GM23338 (cell line): ENCODE results near the gene SERPINA3. TPM values are rescaled to one million over a fixed set of nuclear protein-coding genes. Genes with fewer than 3 reads are reported as not detected.

Experiments
- ATAC-seq: fragments of 200-7000 bp; cut with Tn5 transposase; 3 replicates; pipeline ENCODE4 v1.9.1; 2020
- DNase-seq: peaks from one replicate; pipeline ENCODE4 v3.0.0-alpha.2; 2015; ENCODE audit warnings: low spot score
- H2AFZ ChIP-seq: fragments of 200-600 bp; sonication (generic); 2 replicates; pipeline ENCODE4 v1.8.0; 2016; ENCODE audit warnings: antibody characterized with exemption, mild to moderate bottlenecking, moderate library complexity
- H3F3A ChIP-seq: fragments of 200-600 bp; sonication (generic); replicated peaks from 2 replicates; pipeline ENCODE4 v1.8.0; 2017; ENCODE audit warnings: antibody characterized with exemption, mixed run types, low read depth
- H3K27ac ChIP-seq: fragments of 200-600 bp; sonication (generic); 2 replicates; pipeline ENCODE4 v1.6.1; 2016; ENCODE audit warnings: low read depth
- H3K27me3 ChIP-seq: fragments of 200-600 bp; sonication (generic); 2 replicates; pipeline ENCODE4 v1.8.0; 2016; ENCODE audit warnings: mild to moderate bottlenecking, mixed run types, moderate library complexity; ENCODE audit not compliant: insufficient read depth
- H3K36me3 ChIP-seq: fragments of 200-600 bp; sonication (generic); 2 replicates; pipeline ENCODE4 v1.8.0; 2016; ENCODE audit warnings: mild to moderate bottlenecking; ENCODE audit not compliant: insufficient read depth
- H3K4me1 ChIP-seq: fragments of 200-600 bp; sonication (generic); 2 replicates; pipeline ENCODE4 v1.8.0; 2016; ENCODE audit warnings: mild to moderate bottlenecking, moderate library complexity; ENCODE audit not compliant: insufficient read depth
- H3K4me2 ChIP-seq: fragments of 200-600 bp; sonication (generic); 2 replicates; pipeline ENCODE4 v1.7.1; 2017; ENCODE audit warnings: mixed run types
- H3K4me3 ChIP-seq: fragments of 200-600 bp; sonication (generic); 2 replicates; pipeline ENCODE4 v1.6.1; 2016; ENCODE audit warnings: mixed run types
- H3K79me2 ChIP-seq: fragments of 200-600 bp; sonication (generic); replicated peaks from 2 replicates; pipeline ENCODE4 v1.8.0; 2017; ENCODE audit warnings: mild to moderate bottlenecking; ENCODE audit not compliant: insufficient read depth
- H3K9me2 ChIP-seq: fragments of 200-600 bp; sonication (generic); 2 replicates; pipeline ENCODE4 v1.8.0; 2017; ENCODE audit not compliant: insufficient read depth
- H4K20me1 ChIP-seq: fragments of 200-600 bp; sonication (generic); replicated peaks from 2 replicates; pipeline ENCODE4 v1.8.0; 2017; ENCODE audit warnings: mild to moderate bottlenecking; ENCODE audit not compliant: insufficient read depth
- H3K27ac Mint-ChIP-seq: 2 replicates; pipeline ENCODE4 v1.8.0; 2020; ENCODE audit warnings: inconsistent platforms, mild to moderate bottlenecking, moderate library complexity, mixed read lengths
- H3K27me3 Mint-ChIP-seq: 3 replicates; pipeline ENCODE4 v1.8.0; 2022; ENCODE audit warnings: low read depth, mild to moderate bottlenecking, moderate library complexity, mixed read lengths, inconsistent platforms; ENCODE audit not compliant: insufficient read depth, poor library complexity
- H3K36me3 Mint-ChIP-seq: 3 replicates; pipeline ENCODE4 v1.8.0; 2021; ENCODE audit warnings: low read depth, mild to moderate bottlenecking, inconsistent platforms, moderate library complexity, mixed read lengths
- H3K4me1 Mint-ChIP-seq: 3 replicates; pipeline ENCODE4 v1.8.0; 2020; ENCODE audit warnings: mild to moderate bottlenecking, inconsistent platforms, mixed read lengths
- H3K4me3 Mint-ChIP-seq: 3 replicates; pipeline ENCODE4 v1.8.0; 2021; ENCODE audit warnings: moderate library complexity, mild to moderate bottlenecking, inconsistent platforms, mixed read lengths
- H3K9me3 Mint-ChIP-seq: 3 replicates; pipeline ENCODE4 v1.8.0; 2020; ENCODE audit warnings: moderate library complexity, mild to moderate bottlenecking, inconsistent platforms, mixed read lengths
- CREB1 ChIP-seq: fragments of 250-450 bp; sonication (Bioruptor Pico); IDR thresholded peaks from 2 replicates; pipeline ENCODE4 v1.5.0; 2020; ENCODE audit warnings: low read depth, mild to moderate bottlenecking, moderate library complexity
- CTCF ChIP-seq, 2 experiments: fragments of 200-600 bp in 1 of 2; sonication (generic) in 1 of 2; conservative IDR thresholded peaks; 2 replicates each; pipeline versions ENCODE4 v1.5.1 to v1.6.1; 2016 to 2017; ENCODE audit warnings: antibody characterized with exemption in 2 of 2, low read depth in 2 of 2, mild to moderate bottlenecking in 2 of 2, moderate library complexity in 1 of 2
- EZH2 ChIP-seq: fragments of 200-600 bp; sonication (generic); IDR thresholded peaks from one replicate; pipeline ENCODE4 v1.8.0; 2017; ENCODE audit warnings: antibody characterized with exemption, mild to moderate bottlenecking, low read depth; ENCODE audit not compliant: unreplicated experiment
- EZH2phosphoT487 ChIP-seq: fragments of 200-600 bp; sonication (generic); IDR thresholded peaks from one replicate; pipeline ENCODE4 v1.8.1; 2018; ENCODE audit warnings: antibody characterized with exemption; ENCODE audit not compliant: unreplicated experiment
- JUNB ChIP-seq: IDR thresholded peaks from one replicate; pipeline ENCODE4 v1.6.1; 2016; ENCODE audit warnings: antibody characterized with exemption; ENCODE audit not compliant: unreplicated experiment
- NANOG ChIP-seq: IDR thresholded peaks from 2 replicates; pipeline ENCODE4 v1.6.1; 2016; ENCODE audit warnings: antibody characterized with exemption, borderline replicate concordance
- POLR2AphosphoS5 ChIP-seq: IDR thresholded peaks from 2 replicates; pipeline ENCODE4 v1.6.1; 2016; ENCODE audit warnings: antibody characterized with exemption, low read depth
- REST ChIP-seq: IDR thresholded peaks from one replicate; pipeline ENCODE4 v1.6.1; 2018; ENCODE audit warnings: antibody characterized with exemption; ENCODE audit not compliant: unreplicated experiment
- STAT1 ChIP-seq: IDR thresholded peaks from one replicate; pipeline ENCODE4 v1.6.1; 2016; ENCODE audit warnings: antibody characterized with exemption; ENCODE audit not compliant: unreplicated experiment
- ZNF114 ChIP-seq: fragments of 250-450 bp; sonication (Bioruptor Pico); IDR thresholded peaks from 2 replicates; pipeline ENCODE4 v1.5.0; 2020; ENCODE audit warnings: mild to moderate bottlenecking, moderate library complexity
- ZNF331 ChIP-seq: fragments of 250-450 bp; sonication (Bioruptor Pico); IDR thresholded peaks from 2 replicates; pipeline ENCODE4 v1.5.0; 2020; ENCODE audit warnings: low read depth, mild to moderate bottlenecking, moderate library complexity
- polyA plus RNA-seq: library from polyadenylated mRNA; unstranded; fragments of >200 nt; fragmentation: Nextera tagmentation; extraction: Ambion mirVana; gene quantifications from 2 replicates; pipeline ENCODE4 v1.2.1, GENCODE V29; 2016
- total RNA-seq: library from RNA; depleted of rRNA; stranded (reverse); fragments of >200 nt; shearing (Covaris generic); gene quantifications from 2 replicates; pipeline ENCODE4 v1.2.3, GENCODE V29; 2014
- TF ChIP-seq, protein P1 (sequence below): IDR thresholded peaks from 2 replicates; pipeline ENCODE4 v1.6.1; 2016; ENCODE audit warnings: antibody characterized with exemption
- TF ChIP-seq, protein P2 (sequence below): fragments of 250-450 bp; sonication (Bioruptor Pico); IDR thresholded peaks from 2 replicates; pipeline ENCODE4 v1.5.0; 2020; ENCODE audit warnings: mild to moderate bottlenecking, moderate library complexity

The SERPINA3 gene
- total and polyA plus RNA-seq, 2 experiments from 2014 or later = not detected

DNA sequence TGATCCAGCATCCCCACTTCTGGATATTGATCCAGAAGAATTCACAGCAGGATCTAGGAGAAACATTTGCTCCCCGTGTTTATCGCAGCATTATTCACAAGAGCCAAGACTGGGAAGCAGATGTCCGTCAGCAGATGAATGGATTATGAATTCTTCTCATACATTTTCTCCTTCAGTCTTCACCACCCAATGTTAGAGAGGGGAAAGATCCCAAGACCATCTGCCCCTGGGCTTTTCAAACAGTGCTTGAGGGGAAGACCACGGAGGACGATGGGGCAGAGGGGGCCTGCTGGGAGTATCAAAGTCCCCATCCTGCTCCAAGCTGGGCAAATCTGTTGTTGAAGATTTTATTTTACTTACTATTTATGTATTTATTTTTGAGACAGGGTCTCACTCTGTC lies 41.1 kb downstream of the SERPINA3 start:
- Histone ChIP-seq H3K27ac (no peak overlapping the region), H3K4me1 (no peaks in the 10 kb centered on the region), H3F3A (no peaks in the 10 kb centered on the region), H4K20me1 (no peaks in the 10 kb centered on the region), H3K27me3 (no peaks in the 10 kb centered on the region), H3K4me3 (no peak overlapping the region), H3K4me2 (no peak overlapping the region), H2AFZ (no peak overlapping the region), H3K79me2 (no peaks in the 10 kb centered on the region), H3K9me2 (no peaks in the 10 kb centered on the region), H3K36me3 (no peaks in the 10 kb centered on the region)
- Mint-ChIP-seq H3K4me3 (no peak overlapping the region), H3K27ac (no peak overlapping the region), H3K9me3 (peaks cover 7% of the 10 kb centered on the region; the same call in 2 of the 3 replicates), H3K36me3 (no peaks in the 10 kb centered on the region), H3K4me1 (no peaks in the 10 kb centered on the region), H3K27me3 (no peaks in the 10 kb centered on the region)
- TF ChIP-seq, protein P1, sequence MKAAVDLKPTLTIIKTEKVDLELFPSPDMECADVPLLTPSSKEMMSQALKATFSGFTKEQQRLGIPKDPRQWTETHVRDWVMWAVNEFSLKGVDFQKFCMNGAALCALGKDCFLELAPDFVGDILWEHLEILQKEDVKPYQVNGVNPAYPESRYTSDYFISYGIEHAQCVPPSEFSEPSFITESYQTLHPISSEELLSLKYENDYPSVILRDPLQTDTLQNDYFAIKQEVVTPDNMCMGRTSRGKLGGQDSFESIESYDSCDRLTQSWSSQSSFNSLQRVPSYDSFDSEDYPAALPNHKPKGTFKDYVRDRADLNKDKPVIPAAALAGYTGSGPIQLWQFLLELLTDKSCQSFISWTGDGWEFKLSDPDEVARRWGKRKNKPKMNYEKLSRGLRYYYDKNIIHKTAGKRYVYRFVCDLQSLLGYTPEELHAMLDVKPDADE = no peak
- TF ChIP-seq EZH2 (no peak), REST (no peak), POLR2AphosphoS5 (no peak), ZNF331 (no peak), JUNB (no peak), CREB1 (no peak), ZNF114 (CRISPR knock-in tag) (no peak), STAT1 (no peak), EZH2phosphoT487 (no peak), NANOG (no peak), CTCF (conservative IDR thresholded peaks at IDR 0.05; ENCODE audit: low read depth in 2 of 2) (no peak)
- TF ChIP-seq, protein P2, sequence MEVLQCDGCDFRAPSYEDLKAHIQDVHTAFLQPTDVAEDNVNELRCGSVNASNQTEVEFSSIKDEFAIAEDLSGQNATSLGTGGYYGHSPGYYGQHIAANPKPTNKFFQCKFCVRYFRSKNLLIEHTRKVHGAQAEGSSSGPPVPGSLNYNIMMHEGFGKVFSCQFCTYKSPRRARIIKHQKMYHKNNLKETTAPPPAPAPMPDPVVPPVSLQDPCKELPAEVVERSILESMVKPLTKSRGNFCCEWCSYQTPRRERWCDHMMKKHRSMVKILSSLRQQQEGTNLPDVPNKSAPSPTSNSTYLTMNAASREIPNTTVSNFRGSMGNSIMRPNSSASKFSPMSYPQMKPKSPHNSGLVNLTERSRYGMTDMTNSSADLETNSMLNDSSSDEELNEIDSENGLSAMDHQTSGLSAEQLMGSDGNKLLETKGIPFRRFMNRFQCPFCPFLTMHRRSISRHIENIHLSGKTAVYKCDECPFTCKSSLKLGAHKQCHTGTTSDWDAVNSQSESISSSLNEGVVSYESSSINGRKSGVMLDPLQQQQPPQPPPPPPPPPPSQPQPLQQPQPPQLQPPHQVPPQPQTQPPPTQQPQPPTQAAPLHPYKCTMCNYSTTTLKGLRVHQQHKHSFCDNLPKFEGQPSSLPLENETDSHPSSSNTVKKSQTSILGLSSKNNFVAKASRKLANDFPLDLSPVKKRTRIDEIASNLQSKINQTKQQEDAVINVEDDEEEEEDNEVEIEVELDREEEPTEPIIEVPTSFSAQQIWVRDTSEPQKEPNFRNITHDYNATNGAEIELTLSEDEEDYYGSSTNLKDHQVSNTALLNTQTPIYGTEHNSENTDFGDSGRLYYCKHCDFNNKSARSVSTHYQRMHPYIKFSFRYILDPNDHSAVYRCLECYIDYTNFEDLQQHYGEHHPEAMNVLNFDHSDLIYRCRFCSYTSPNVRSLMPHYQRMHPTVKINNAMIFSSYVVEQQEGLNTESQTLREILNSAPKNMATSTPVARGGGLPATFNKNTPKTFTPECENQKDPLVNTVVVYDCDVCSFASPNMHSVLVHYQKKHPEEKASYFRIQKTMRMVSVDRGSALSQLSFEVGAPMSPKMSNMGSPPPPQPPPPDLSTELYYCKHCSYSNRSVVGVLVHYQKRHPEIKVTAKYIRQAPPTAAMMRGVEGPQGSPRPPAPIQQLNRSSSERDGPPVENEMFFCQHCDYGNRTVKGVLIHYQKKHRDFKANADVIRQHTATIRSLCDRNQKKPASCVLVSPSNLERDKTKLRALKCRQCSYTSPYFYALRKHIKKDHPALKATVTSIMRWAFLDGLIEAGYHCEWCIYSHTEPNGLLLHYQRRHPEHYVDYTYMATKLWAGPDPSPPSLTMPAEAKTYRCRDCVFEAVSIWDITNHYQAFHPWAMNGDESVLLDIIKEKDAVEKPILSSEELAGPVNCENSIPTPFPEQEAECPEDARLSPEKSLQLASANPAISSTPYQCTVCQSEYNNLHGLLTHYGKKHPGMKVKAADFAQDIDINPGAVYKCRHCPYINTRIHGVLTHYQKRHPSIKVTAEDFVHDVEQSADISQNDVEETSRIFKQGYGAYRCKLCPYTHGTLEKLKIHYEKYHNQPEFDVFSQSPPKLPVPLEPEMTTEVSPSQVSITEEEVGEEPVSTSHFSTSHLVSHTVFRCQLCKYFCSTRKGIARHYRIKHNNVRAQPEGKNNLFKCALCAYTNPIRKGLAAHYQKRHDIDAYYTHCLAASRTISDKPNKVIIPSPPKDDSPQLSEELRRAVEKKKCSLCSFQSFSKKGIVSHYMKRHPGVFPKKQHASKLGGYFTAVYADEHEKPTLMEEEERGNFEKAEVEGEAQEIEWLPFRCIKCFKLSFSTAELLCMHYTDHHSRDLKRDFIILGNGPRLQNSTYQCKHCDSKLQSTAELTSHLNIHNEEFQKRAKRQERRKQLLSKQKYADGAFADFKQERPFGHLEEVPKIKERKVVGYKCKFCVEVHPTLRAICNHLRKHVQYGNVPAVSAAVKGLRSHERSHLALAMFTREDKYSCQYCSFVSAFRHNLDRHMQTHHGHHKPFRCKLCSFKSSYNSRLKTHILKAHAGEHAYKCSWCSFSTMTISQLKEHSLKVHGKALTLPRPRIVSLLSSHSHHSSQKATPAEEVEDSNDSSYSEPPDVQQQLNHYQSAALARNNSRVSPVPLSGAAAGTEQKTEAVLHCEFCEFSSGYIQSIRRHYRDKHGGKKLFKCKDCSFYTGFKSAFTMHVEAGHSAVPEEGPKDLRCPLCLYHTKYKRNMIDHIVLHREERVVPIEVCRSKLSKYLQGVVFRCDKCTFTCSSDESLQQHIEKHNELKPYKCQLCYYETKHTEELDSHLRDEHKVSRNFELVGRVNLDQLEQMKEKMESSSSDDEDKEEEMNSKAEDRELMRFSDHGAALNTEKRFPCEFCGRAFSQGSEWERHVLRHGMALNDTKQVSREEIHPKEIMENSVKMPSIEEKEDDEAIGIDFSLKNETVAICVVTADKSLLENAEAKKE (CRISPR knock-in tag) = no peak
- DNase-seq (no peak), ATAC-seq (no peak)
